Peyer's patch (tissue), 4 donors: Measurements from ENCODE around the gene CDNF. TPM values are rescaled to one million over a fixed set of nuclear protein-coding genes. Genes with fewer than 3 reads are reported as not detected.
A peak's percentile ranks its signal among the peaks of the same experiment; 100 is the strongest.

ENCODE experiments used
- DNase-seq, 3 donors: peaks; one replicate each; pipeline ENCODE4 v3.0.0-alpha.2; 2017 to 2019
- H3K27ac ChIP-seq, 4 donors: fragments of 200-600 bp; sonication (generic); one replicate each; pipeline ENCODE4 v1.5.1; 2016 to 2019
- H3K27me3 ChIP-seq, 2 donors: fragments of 200-600 bp; sonication (generic); one replicate each; pipeline ENCODE4 v1.5.1; 2019
- H3K36me3 ChIP-seq, 3 donors: fragments of 200-600 bp; sonication (generic); one replicate each; pipeline ENCODE4 v1.5.1; 2016 to 2019
- H3K4me1 ChIP-seq, 4 donors: fragments of 200-600 bp; sonication (generic); one replicate each; pipeline ENCODE4 v1.5.1; 2016 to 2019
- H3K4me3 ChIP-seq, 4 donors: fragments of 200-600 bp; sonication (generic); 1 replicate in 3 of 4; 2 replicates in 1 of 4; pipeline ENCODE4 v1.5.1; 2016 to 2019; ENCODE audit warnings: mild to moderate bottlenecking in 1 of 4
- H3K9me3 ChIP-seq, 4 donors: fragments of 200-600 bp; sonication (generic); one replicate each; pipeline ENCODE4 v1.5.1; 2016 to 2019; ENCODE audit warnings: mild to moderate bottlenecking in 1 of 4
- POLR2A ChIP-seq, 2 donors: fragments of 450-650 bp; IDR thresholded peaks; one replicate each; pipeline ENCODE4 v1.5.1; 2017; ENCODE audit warnings: antibody characterized with exemption in 2 of 2, mild to moderate bottlenecking in 2 of 2, moderate library complexity in 2 of 2
- total RNA-seq, 4 donors: library from RNA; depleted of rRNA; stranded (reverse); fragments of >200 nt; gene quantifications; one replicate each; pipeline ENCODE4 v1.1.0, GENCODE V29; 2016
- TF ChIP-seq, protein P1 (sequence below), 6 experiments: fragments of 450-650 bp in 4 of 6; fragments of 200-600 bp in 2 of 6; sonication (generic) in 1 of 6; IDR thresholded peaks; one replicate each; pipeline ENCODE4 v1.5.1; 2017 to 2019; ENCODE audit warnings: antibody characterized with exemption in 6 of 6, mild to moderate bottlenecking in 3 of 6, moderate library complexity in 1 of 6

Gene CDNF
- total RNA-seq, 4 donors from 2014 or later, result 3.1 to 6.7 (median 4.0) TPM; not detected in 1

DNA sequence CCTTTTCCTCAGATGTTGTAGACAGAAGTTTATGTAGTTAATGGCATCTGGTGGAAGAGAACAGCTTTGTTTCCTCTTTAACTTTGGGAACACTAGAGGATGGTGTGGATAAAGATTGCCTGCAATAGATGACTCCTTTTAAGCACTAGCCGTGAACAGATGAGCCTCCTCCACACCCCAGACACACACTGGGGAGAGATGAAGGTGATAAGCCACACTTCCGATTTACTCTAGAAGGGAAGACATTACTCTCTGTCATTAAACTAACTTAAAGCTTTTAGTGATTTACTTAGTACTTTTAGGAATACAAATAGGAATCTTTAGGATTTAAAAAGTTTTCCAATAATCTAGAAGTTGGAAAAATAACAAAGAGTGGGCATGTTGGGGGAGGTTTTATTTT lies 7.1 kb upstream of the CDNF start:
- no peak for DNase-seq
- Histone ChIP-seq H3K4me1 (peaks cover 0 to 3% (median 0%) of the 10 kb centered on the region in 4 donors), H3K36me3 (peaks cover 0 to 55% (median 0%) of the 10 kb centered on the region in 3 donors), H3K27me3 (no peaks in the 10 kb centered on the region), H3K9me3 (no peaks in the 10 kb centered on the region), H3K4me3 (no peak overlapping the region), H3K27ac (no peak overlapping the region)
- TF ChIP-seq POLR2A (IDR thresholded peaks at IDR 0.05), result no peak
- TF ChIP-seq, protein P1, sequence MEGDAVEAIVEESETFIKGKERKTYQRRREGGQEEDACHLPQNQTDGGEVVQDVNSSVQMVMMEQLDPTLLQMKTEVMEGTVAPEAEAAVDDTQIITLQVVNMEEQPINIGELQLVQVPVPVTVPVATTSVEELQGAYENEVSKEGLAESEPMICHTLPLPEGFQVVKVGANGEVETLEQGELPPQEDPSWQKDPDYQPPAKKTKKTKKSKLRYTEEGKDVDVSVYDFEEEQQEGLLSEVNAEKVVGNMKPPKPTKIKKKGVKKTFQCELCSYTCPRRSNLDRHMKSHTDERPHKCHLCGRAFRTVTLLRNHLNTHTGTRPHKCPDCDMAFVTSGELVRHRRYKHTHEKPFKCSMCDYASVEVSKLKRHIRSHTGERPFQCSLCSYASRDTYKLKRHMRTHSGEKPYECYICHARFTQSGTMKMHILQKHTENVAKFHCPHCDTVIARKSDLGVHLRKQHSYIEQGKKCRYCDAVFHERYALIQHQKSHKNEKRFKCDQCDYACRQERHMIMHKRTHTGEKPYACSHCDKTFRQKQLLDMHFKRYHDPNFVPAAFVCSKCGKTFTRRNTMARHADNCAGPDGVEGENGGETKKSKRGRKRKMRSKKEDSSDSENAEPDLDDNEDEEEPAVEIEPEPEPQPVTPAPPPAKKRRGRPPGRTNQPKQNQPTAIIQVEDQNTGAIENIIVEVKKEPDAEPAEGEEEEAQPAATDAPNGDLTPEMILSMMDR (IDR thresholded peaks at IDR 0.05), result no peak

DNA sequence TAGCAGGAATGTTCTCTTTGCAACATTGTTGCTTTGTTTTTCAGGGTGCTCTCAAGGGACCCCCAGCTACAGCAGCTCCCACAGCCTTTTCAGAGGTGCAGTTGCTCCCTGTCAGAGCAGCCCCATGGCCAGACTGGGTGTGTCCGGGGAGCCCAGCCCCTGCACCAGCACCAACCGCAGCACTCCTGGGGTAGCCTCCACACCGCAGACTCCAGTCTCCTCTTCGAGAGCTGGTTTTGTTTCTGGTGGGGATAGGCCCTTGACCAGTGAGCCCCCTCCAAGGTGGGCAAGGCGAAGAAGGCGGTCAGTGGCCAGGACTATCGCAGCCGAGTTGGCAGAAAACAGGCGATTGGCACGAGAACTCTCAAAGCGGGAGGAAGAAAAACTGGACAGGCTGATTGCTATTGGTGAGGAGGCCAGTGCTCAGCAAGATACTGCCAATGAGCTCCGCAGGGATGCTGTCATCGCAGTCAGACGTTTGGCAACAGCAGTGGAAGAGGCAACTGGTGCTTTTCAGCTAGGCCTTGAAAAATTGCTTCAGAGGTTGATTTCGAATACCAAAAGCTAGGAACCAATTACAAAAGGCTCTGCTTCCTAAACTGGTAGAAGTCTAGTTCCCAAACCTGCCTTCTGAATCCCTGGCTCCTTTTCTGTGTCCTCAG lies 5.6 kb upstream of the CDNF start:
- H3K27ac ChIP-seq, result no peak overlapping the region
- H3K4me1 ChIP-seq, result peaks cover 0 to 12% (median 3%) of the 10 kb centered on the region in 4 donors
- H3K9me3 ChIP-seq, result no peaks in the 10 kb centered on the region
- TF ChIP-seq, protein P1 (IDR thresholded peaks at IDR 0.05), result no peak
- no peak for TF ChIP-seq POLR2A (IDR thresholded peaks at IDR 0.05)
- H3K27me3 ChIP-seq, result no peaks in the 10 kb centered on the region
- DNase-seq, result no peak
- H3K36me3 ChIP-seq, result peaks cover 0 to 46% (median 0%) of the 10 kb centered on the region in 3 donors
- H3K4me3 ChIP-seq, result no peak overlapping the region

DNA sequence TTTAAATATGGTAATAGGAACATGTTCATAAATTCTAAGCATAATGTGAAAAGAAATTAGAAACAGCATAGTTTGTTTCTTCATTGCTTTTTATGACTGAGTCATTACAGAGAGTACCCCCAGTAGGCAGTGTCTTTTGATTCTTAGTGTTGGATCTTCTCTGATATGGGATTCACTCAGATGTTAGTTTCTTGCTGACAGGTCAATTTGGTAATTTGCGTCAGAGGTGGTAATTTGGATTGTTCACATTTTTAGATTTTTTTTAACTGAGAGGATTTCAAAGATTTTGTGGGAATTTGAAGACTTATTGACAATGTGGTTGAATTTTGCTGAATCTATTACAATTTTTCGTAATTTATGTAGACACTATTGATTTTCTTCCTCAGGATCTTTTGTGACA lies 2.3 kb upstream of the CDNF start:
- H3K27ac ChIP-seq, result no peak overlapping the region
- peaks cover 0 to 40% (median 0%) of the 10 kb centered on the region in 3 donors for H3K36me3 ChIP-seq
- DNase-seq, result no peak
- H3K9me3 ChIP-seq, result no peaks in the 10 kb centered on the region
- no peak overlapping the region for H3K4me3 ChIP-seq
- no peaks in the 10 kb centered on the region for H3K27me3 ChIP-seq
- peaks cover 0 to 19% (median 3%) of the 10 kb centered on the region in 4 donors for H3K4me1 ChIP-seq
- TF ChIP-seq POLR2A (IDR thresholded peaks at IDR 0.05), result no peak
- TF ChIP-seq, protein P1 (IDR thresholded peaks at IDR 0.05), result no peak

DNA sequence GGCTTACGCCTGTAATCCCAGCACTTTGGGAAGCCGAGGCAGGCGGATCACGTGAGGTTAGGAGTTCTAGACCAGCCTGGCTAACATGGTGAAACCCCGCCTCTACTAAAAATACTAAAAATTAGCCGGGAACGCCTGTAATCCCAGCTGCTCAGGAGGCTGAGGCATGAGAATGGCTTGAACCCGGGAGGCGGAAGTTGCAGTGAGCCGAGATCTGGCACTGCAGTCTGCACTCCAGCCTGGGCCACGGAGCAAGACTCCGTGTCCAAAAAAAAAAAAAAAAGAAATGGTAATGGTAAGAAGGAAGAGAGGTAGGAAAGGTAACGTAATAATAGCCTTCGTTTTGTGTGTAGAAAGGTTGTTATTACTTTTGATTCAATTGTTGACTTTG lies 1.5 kb upstream of the CDNF start:
- H3K27me3 ChIP-seq, result no peaks in the 10 kb centered on the region
- peak overlapping the region; percentile 72 to 97 (median 86) for H3K4me3 ChIP-seq
- H3K4me1 ChIP-seq, result peaks cover 0 to 19% (median 3%) of the 10 kb centered on the region in 4 donors
- peaks cover 0 to 34% (median 0%) of the 10 kb centered on the region in 3 donors for H3K36me3 ChIP-seq
- peak overlapping the region; percentile 83 to 93 (median 92) for H3K27ac ChIP-seq
- TF ChIP-seq POLR2A (IDR thresholded peaks at IDR 0.05), result no peak
- TF ChIP-seq, protein P1 (IDR thresholded peaks at IDR 0.05), result no peak
- DNase-seq, result peak in 1 of 3 donors; percentile 53
- H3K9me3 ChIP-seq, result no peaks in the 10 kb centered on the region

DNA sequence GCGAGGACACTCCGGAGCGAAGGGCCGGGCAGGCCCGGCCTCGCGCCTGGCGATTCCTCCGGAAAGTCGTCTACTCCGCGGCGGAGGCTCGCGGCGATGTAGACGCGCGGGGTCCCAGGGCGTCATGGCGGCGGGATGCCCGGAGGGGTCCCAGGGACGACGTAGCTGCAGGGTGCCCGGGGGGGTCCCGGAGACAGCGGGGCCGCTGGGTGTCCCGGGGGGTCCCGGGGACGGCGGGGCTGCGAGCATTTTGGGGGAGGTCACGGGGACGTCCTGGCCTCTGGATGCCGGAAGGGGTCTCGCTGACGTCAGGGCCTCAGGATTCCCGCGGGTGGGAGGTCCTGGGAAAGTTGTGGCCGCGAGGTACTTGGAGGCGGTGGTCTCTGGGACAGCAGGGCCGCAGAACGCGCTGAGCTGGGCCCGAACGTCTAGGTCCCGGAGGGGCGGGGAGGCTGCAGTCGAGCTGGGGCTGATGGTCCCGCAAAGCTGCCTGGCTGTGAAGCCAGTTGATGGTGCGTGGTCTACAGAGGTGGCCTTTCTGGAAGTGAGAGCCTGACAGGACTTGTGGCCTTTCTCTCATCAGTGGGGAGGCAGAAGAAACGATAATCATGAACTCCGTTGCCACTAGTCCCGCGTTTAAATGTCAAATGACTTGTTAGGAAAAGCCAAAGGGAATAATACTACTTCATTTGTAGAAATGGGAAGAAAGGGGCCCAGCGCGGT lies 906 bp upstream of the CDNF start:
- Histone ChIP-seq H3K4me3 (peak overlapping the region; percentile 72 to 97 (median 86)), H3K9me3 (no peaks in the 10 kb centered on the region), H3K4me1 (peaks cover 0 to 19% (median 3%) of the 10 kb centered on the region in 4 donors), H3K27ac (peak overlapping the region; percentile 83 to 93 (median 92)), H3K27me3 (no peaks in the 10 kb centered on the region), H3K36me3 (peaks cover 0 to 28% (median 0%) of the 10 kb centered on the region in 3 donors)
- TF ChIP-seq, protein P1 (IDR thresholded peaks at IDR 0.05), result no peak
- no peak for TF ChIP-seq POLR2A (IDR thresholded peaks at IDR 0.05)
- DNase-seq, result peak; percentile 18 to 61 (median 60)
